ENCODE measurements around the gene DUOX2.

DNA sequence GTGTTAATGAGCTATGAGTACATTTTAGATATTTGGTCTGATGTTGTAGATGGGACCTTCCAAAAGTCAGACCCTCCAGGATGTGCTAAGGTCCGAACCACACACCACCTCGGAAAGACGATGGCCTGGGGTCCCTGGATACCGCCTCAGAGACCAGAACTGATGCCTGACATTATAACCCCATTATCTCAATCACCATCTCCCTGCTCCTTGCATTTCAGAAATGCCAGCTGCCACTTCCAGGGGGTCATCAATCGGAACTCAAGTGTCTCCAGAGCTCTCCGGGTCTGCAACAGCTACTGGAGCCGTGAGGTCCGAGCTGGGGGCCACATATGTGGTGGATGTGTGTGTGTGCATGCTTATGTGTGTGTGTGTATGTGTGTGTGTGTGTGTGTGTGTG, 23.7 kb upstream of the DUOX2 start:
- TF ChIP-seq CTCF (IDR thresholded peaks at IDR 0.05; ENCODE audit: poor library complexity, severe bottlenecking) (no peak), RAD21 (conservative IDR thresholded peaks at IDR 0.05) (no peak), REST (IDR thresholded peaks at IDR 0.05; ENCODE audit: borderline replicate concordance) (no peak), TAF1 (IDR thresholded peaks at IDR 0.05; ENCODE audit: low read depth) (no peak), POLR2AphosphoS5 (IDR thresholded peaks at IDR 0.05) (no peak), EZH2 (IDR thresholded peaks at IDR 0.05; ENCODE audit: borderline replicate concordance, insufficient read depth, low read length, poor library complexity, severe bottlenecking) (no peak)
